Karpas-422 (cell line): ENCODE data around the gene BLCAP. TPM values are rescaled to one million over a fixed set of nuclear protein-coding genes. Genes with fewer than 3 reads are reported as not detected.
A peak's percentile ranks its signal among the peaks of the same experiment; 100 is the strongest.
"Not testable (repeated sequence)": the region's sequence is repeated elsewhere in the genome, so short reads cannot be mapped to it uniquely, and the experiment has no call there.

Experiments
- DNase-seq: peaks from one replicate; pipeline ENCODE4 v3.0.0-alpha.2; 2015
- H2AFZ ChIP-seq: fragments of 200-600 bp; sonication (generic); 2 replicates; pipeline ENCODE4 v1.6.1; 2014; ENCODE audit warnings: antibody characterized with exemption, low read length, mixed read lengths
- H3K27ac ChIP-seq: fragments of 200-600 bp; sonication (generic); 2 replicates; pipeline ENCODE4 v1.5.1; 2014; ENCODE audit warnings: mild to moderate bottlenecking, low read length, moderate library complexity
- H3K27me3 ChIP-seq: fragments of 200-600 bp; sonication (generic); 2 replicates; pipeline ENCODE4 v1.6.1; 2014; ENCODE audit warnings: low read length, mixed read lengths
- H3K36me3 ChIP-seq: fragments of 200-600 bp; sonication (generic); 2 replicates; pipeline ENCODE4 v1.6.1; 2014; ENCODE audit warnings: low read length, mixed read lengths; ENCODE audit not compliant: insufficient read depth
- H3K4me1 ChIP-seq: fragments of 200-600 bp; sonication (generic); 2 replicates; pipeline ENCODE4 v1.6.1; 2014; ENCODE audit warnings: mild to moderate bottlenecking, low read length, mixed read lengths
- H3K4me2 ChIP-seq: fragments of 200-600 bp; sonication (generic); 2 replicates; pipeline ENCODE4 v1.6.1; 2014; ENCODE audit warnings: low read length, low read depth, mild to moderate bottlenecking; ENCODE audit not compliant: poor library complexity, severe bottlenecking
- H3K4me3 ChIP-seq: fragments of 200-600 bp; sonication (generic); 2 replicates; pipeline ENCODE4 v1.5.1; 2014; ENCODE audit warnings: mild to moderate bottlenecking, antibody characterized with exemption, low read length, mixed read lengths
- H3K79me2 ChIP-seq: fragments of 200-600 bp; sonication (generic); 2 replicates; pipeline ENCODE4 v1.6.1; 2014; ENCODE audit warnings: mild to moderate bottlenecking, low read length, mixed read lengths
- H3K9ac ChIP-seq: fragments of 200-600 bp; sonication (generic); 2 replicates; pipeline ENCODE4 v1.6.0; 2014; ENCODE audit warnings: low read length
- H3K9me2 ChIP-seq: fragments of 200-600 bp; sonication (generic), shearing (Covaris generic); replicated peaks from 2 replicates; pipeline ENCODE4 v1.6.0; 2014; ENCODE audit warnings: mild to moderate bottlenecking, low read length, moderate library complexity; ENCODE audit not compliant: insufficient read depth
- H3K9me3 ChIP-seq: fragments of 300-700, 200-600 bp; sonication (generic); 2 replicates; pipeline ENCODE4 v1.6.1; 2014; ENCODE audit warnings: low read length, mixed read lengths
- H4K20me1 ChIP-seq: fragments of 200-600 bp; sonication (generic); 2 replicates; pipeline ENCODE4 v1.6.1; 2014; ENCODE audit warnings: mild to moderate bottlenecking, antibody characterized with exemption, low read length, low read depth; ENCODE audit not compliant: insufficient read depth
- total RNA-seq: library from RNA; depleted of rRNA; stranded (reverse); fragments of >200 nt; shearing (Covaris generic); gene quantifications from 2 replicates; pipeline ENCODE4 v1.2.3, GENCODE V29; 2014; ENCODE audit warnings: low replicate concordance; rRNA removed

BLCAP gene
- total RNA-seq: 119 TPM in 2 replicates

DNA sequence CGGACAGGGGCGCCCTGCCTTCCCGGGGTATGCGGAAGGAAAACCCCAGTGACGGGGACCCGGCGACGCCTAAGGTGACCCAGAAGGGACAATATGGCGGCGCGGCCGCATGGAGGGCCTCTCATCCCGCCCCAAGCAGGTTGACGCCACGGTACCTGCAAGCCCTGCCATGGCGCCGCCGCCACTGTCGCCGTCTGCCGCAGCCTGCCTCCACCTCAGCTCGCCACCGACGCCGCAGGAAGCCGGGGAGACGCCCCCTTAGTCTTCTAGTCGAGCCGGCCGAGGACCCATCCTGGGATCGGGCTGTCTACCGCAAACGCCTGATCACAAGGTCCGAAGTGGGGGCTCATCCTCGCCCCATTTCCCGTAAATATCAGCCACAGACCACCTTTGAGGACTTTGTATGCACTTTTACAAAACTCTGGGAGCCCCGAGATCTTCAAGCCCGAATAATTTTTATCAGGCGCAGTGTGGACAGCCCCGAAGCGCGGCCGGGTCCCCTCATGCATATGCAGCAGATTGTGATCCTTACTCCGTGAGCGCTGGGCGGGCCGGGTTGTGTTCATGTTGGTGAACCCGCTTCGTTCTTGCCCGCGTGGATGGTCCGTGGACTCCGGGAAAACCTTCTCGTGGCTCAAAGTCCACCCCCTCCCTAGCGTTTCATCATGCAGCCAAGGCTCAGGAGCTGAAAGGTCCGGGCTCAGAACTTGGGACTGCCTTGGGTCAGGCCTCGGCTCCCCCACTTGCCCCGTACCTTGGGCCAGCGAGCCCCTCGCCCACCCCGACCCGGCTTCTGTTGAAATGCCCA is at the start of gene BLCAP:
Gene BLCAP, minus strand, starts transcription at position 239 of the 808 bp plus-strand sequence. CDS start 8,702 bp downstream, outside the sequence.
- Histone ChIP-seq H3K9ac (peak within 1 kb of the TSS; percentile 76), H3K4me1 (peaks cover 36% of the 10 kb centered on the region), H3K4me2 (peak within 1 kb of the TSS; percentile 90), H4K20me1 (peaks cover 32% of the 10 kb centered on the region), H3K27ac (peak within 1 kb of the TSS; percentile 89), H3K36me3 (no peaks in the 10 kb centered on the region), H3K79me2 (peaks cover 49% of the 10 kb centered on the region), H2AFZ (peak within 1 kb of the TSS; percentile 87; the same call in 1 of the 2 replicates), H3K27me3 (no peaks in the 10 kb centered on the region), H3K9me2 (no peaks in the 10 kb centered on the region), H3K4me3 (peak within 1 kb of the TSS; percentile 84), H3K9me3 (no peaks in the 10 kb centered on the region)
- peak; percentile 96 for DNase-seq

DNA sequence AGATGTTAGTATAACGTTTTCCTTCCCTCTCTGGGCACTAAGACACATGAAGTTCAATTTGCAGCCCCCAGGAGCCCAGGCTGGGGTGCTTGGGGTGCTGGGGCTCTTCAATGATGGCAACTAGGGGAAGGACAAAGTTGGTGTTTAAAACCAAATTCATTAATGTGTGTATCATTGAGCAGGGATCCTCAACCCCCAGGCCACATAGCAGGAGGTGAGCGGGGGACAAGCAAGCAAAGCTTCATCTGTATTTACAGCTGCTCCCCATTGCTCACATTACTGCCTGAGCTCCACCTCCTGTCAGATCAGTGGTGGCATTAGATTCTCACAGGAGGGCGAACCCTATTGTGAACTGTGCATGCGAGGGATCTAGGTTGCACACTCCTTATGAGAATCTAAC is 49.8 kb upstream of the BLCAP start:
- H3K9me2 ChIP-seq, H4K20me1 ChIP-seq, DNase-seq, H3K27ac ChIP-seq, H3K27me3 ChIP-seq, H3K4me3 ChIP-seq, H3K9ac ChIP-seq, H2AFZ ChIP-seq, H3K36me3 ChIP-seq, H3K9me3 ChIP-seq, H3K4me2 ChIP-seq, H3K79me2 ChIP-seq: not testable (repeated sequence)
- H3K4me1 ChIP-seq: peaks cover 15% of the 10 kb centered on the region

GRCh38 chr20:37576911-37577310 is 49.2 kb upstream of the BLCAP start:
- Histone ChIP-seq H3K9ac (no peak overlapping the region), H3K4me3 (no peak overlapping the region), H3K79me2 (no peaks in the 10 kb centered on the region), H3K9me3 (no peaks in the 10 kb centered on the region), H3K9me2 (no peaks in the 10 kb centered on the region), H3K36me3 (no peaks in the 10 kb centered on the region), H3K4me1 (peaks cover 15% of the 10 kb centered on the region), H4K20me1 (no peaks in the 10 kb centered on the region), H3K27me3 (no peaks in the 10 kb centered on the region), H2AFZ (no peak overlapping the region), H3K4me2 (no peak overlapping the region), H3K27ac (no peak overlapping the region)
- DNase-seq: no peak

DNA sequence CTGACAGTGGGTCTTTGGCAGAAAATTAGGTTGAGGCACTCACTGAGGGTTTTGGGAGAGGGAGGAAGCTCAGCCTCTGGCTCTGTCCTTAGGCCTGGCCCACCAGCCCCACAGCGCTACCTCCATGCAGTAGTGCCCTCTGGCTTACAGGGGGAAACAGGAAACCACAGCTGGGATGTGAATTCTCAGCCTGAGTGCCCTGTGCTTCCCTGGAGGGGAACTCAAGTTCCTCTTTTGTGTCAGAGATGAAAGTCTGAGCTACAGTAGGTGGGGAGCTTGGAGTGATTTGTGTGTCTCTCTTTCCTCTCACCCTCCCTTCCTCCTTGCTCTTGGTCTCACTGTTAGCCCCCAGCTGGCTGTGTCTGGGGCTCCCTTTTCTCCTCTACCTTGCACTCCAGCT is 48.2 kb upstream of the BLCAP start:
- Histone ChIP-seq H3K4me2 (no peak overlapping the region), H4K20me1 (no peaks in the 10 kb centered on the region), H3K9me2 (no peaks in the 10 kb centered on the region), H3K27me3 (no peaks in the 10 kb centered on the region), H3K9me3 (no peaks in the 10 kb centered on the region), H3K9ac (no peak overlapping the region), H3K36me3 (no peaks in the 10 kb centered on the region), H3K4me3 (no peak overlapping the region), H3K79me2 (no peaks in the 10 kb centered on the region), H3K27ac (no peak overlapping the region), H2AFZ (no peak overlapping the region), H3K4me1 (peaks cover 15% of the 10 kb centered on the region)
- peak; percentile 78 for DNase-seq

- Histone ChIP-seq H4K20me1 (no peaks in the 10 kb centered on the region), H3K4me2 (no peak overlapping the region), H3K27ac (no peak overlapping the region), H2AFZ (no peak overlapping the region), H3K9ac (no peak overlapping the region), H3K9me3 (no peaks in the 10 kb centered on the region), H3K27me3 (no peaks in the 10 kb centered on the region), H3K4me1 (peaks cover 15% of the 10 kb centered on the region), H3K4me3 (no peak overlapping the region), H3K79me2 (no peaks in the 10 kb centered on the region), H3K36me3 (no peaks in the 10 kb centered on the region), H3K9me2 (no peaks in the 10 kb centered on the region)
- DNase-seq: no peak
These were observed 46.7 kb upstream of the BLCAP start for GRCh38 chr20:37574199-37574890.

GRCh38 chr20:37573626-37574198 is 46.0 kb upstream of the BLCAP start:
- H3K9me3 ChIP-seq: no peaks in the 10 kb centered on the region
- H3K9me2 ChIP-seq: no peaks in the 10 kb centered on the region
- DNase-seq: no peak
- no peak overlapping the region for H3K27ac ChIP-seq
- H3K4me1 ChIP-seq: peaks cover 15% of the 10 kb centered on the region
- H3K36me3 ChIP-seq: no peaks in the 10 kb centered on the region
- no peak overlapping the region for H2AFZ ChIP-seq
- no peak overlapping the region for H3K4me3 ChIP-seq
- H3K4me2 ChIP-seq: no peak overlapping the region
- H4K20me1 ChIP-seq: no peaks in the 10 kb centered on the region
- H3K79me2 ChIP-seq: no peaks in the 10 kb centered on the region
- H3K9ac ChIP-seq: no peak overlapping the region
- no peaks in the 10 kb centered on the region for H3K27me3 ChIP-seq

GRCh38 chr20:37571033-37571432 is 43.4 kb upstream of the BLCAP start:
- Histone ChIP-seq H3K9ac (no peak overlapping the region), H3K4me1 (peaks cover 16% of the 10 kb centered on the region), H2AFZ (no peak overlapping the region), H3K4me2 (no peak overlapping the region), H4K20me1 (no peaks in the 10 kb centered on the region), H3K27me3 (no peaks in the 10 kb centered on the region), H3K27ac (no peak overlapping the region), H3K9me3 (no peaks in the 10 kb centered on the region), H3K9me2 (no peaks in the 10 kb centered on the region), H3K4me3 (no peak overlapping the region), H3K79me2 (no peaks in the 10 kb centered on the region), H3K36me3 (no peaks in the 10 kb centered on the region)
- no peak for DNase-seq

- Histone ChIP-seq H3K27ac (no peak overlapping the region), H3K4me2 (no peak overlapping the region), H3K4me3 (no peak overlapping the region), H3K9me2 (no peaks in the 10 kb centered on the region), H3K79me2 (no peaks in the 10 kb centered on the region), H3K9ac (no peak overlapping the region), H3K27me3 (no peaks in the 10 kb centered on the region), H3K9me3 (no peaks in the 10 kb centered on the region), H2AFZ (no peak overlapping the region), H3K36me3 (no peaks in the 10 kb centered on the region), H4K20me1 (no peaks in the 10 kb centered on the region), H3K4me1 (peaks cover 11% of the 10 kb centered on the region)
- no peak for DNase-seq
These were observed 42.7 kb upstream of the BLCAP start for GRCh38 chr20:37570419-37570818.
